T-helper 1 cell treated with Interleukin-12 subunit alpha and Interleukin-12 subunit beta and Interleukin-4 antibody, amounts not matched to agents 30 μg/mL and 1 μg/mL, for 36 hours (primary cell): ENCODE data around the gene IQCE.
A peak's percentile ranks its signal among the peaks of the same experiment; 100 is the strongest.
"Not testable (repeated sequence)": the region's sequence is repeated elsewhere in the genome, so short reads cannot be mapped to it uniquely, and the experiment has no call there.

Source experiments
- H3K27ac Mint-ChIP-seq: one replicate; pipeline ENCODE4 v1.8.0; 2021; ENCODE audit warnings: mild to moderate bottlenecking, mixed read lengths
- H3K27me3 Mint-ChIP-seq: one replicate; pipeline ENCODE4 v1.8.0; 2021; ENCODE audit warnings: low read depth, mixed read lengths
- H3K36me3 Mint-ChIP-seq: one replicate; pipeline ENCODE4 v1.8.0; 2021; ENCODE audit warnings: low read depth, mixed read lengths
- H3K4me1 Mint-ChIP-seq: one replicate; pipeline ENCODE4 v1.8.0; 2021; ENCODE audit warnings: low read depth, mixed read lengths
- H3K4me3 Mint-ChIP-seq: one replicate; pipeline ENCODE4 v1.8.0; 2021; ENCODE audit warnings: mild to moderate bottlenecking, moderate library complexity, mixed read lengths
- H3K9me3 Mint-ChIP-seq: one replicate; pipeline ENCODE4 v1.8.0; 2021; ENCODE audit warnings: mixed read lengths

The IQCE gene

GRCh38 chr7:2525658-2526630 lies 32.8 kb upstream of the IQCE start:
- Mint-ChIP-seq H3K4me3 (no peak overlapping the region), H3K36me3 (peaks cover 30% of the 10 kb centered on the region), H3K9me3 (no peaks in the 10 kb centered on the region), H3K4me1 (peaks cover 41% of the 10 kb centered on the region), H3K27ac (peak overlapping the region; percentile 59), H3K27me3 (no peaks in the 10 kb centered on the region)

GRCh38 chr7:2526659-2527504 lies 31.9 kb upstream of the IQCE start:
- Mint-ChIP-seq H3K4me1 (peaks cover 40% of the 10 kb centered on the region), H3K9me3 (no peaks in the 10 kb centered on the region), H3K27me3 (no peaks in the 10 kb centered on the region), H3K36me3 (peaks cover 25% of the 10 kb centered on the region), H3K4me3 (no peak overlapping the region), H3K27ac (no peak overlapping the region)

GRCh38 chr7:2527505-2528467 lies 31.0 kb upstream of the IQCE start:
- Mint-ChIP-seq H3K27ac (peak overlapping the region; percentile 93), H3K27me3 (no peaks in the 10 kb centered on the region), H3K36me3 (peaks cover 18% of the 10 kb centered on the region), H3K4me3 (peak overlapping the region; percentile 75), H3K4me1 (peaks cover 35% of the 10 kb centered on the region), H3K9me3 (no peaks in the 10 kb centered on the region)

- no peaks in the 10 kb centered on the region for H3K27me3 Mint-ChIP-seq
- H3K27ac Mint-ChIP-seq = peak overlapping the region; percentile 93
- H3K4me3 Mint-ChIP-seq = peak overlapping the region; percentile 75
- H3K4me1 Mint-ChIP-seq = peaks cover 30% of the 10 kb centered on the region
- no peaks in the 10 kb centered on the region for H3K9me3 Mint-ChIP-seq
- H3K36me3 Mint-ChIP-seq = peaks cover 13% of the 10 kb centered on the region
These were observed 30.2 kb upstream of the IQCE start for GRCh38 chr7:2528481-2529095.

- H3K9me3 Mint-ChIP-seq = no peaks in the 10 kb centered on the region
- H3K27ac Mint-ChIP-seq = peak overlapping the region; percentile 93
- H3K36me3 Mint-ChIP-seq = peaks cover 13% of the 10 kb centered on the region
- H3K4me1 Mint-ChIP-seq = peaks cover 30% of the 10 kb centered on the region
- H3K4me3 Mint-ChIP-seq = peak overlapping the region; percentile 75
- H3K27me3 Mint-ChIP-seq = no peaks in the 10 kb centered on the region
These were observed 29.4 kb upstream of the IQCE start for GRCh38 chr7:2529161-2530070.

GRCh38 chr7:2530071-2530987 lies 28.4 kb upstream of the IQCE start:
- H3K27ac Mint-ChIP-seq = peak overlapping the region; percentile 93
- peaks cover 30% of the 10 kb centered on the region for H3K4me1 Mint-ChIP-seq
- no peaks in the 10 kb centered on the region for H3K27me3 Mint-ChIP-seq
- peak overlapping the region; percentile 72 for H3K4me3 Mint-ChIP-seq
- H3K9me3 Mint-ChIP-seq = no peaks in the 10 kb centered on the region
- H3K36me3 Mint-ChIP-seq = peaks cover 13% of the 10 kb centered on the region

GRCh38 chr7:2530994-2531795 lies 27.6 kb upstream of the IQCE start:
- Mint-ChIP-seq H3K27ac (peak overlapping the region; percentile 93), H3K4me3 (peak overlapping the region; percentile 72), H3K4me1 (peaks cover 30% of the 10 kb centered on the region)
- H3K27me3 Mint-ChIP-seq, H3K9me3 Mint-ChIP-seq, H3K36me3 Mint-ChIP-seq: not testable (repeated sequence)

GRCh38 chr7:2531796-2532110 lies 27.0 kb upstream of the IQCE start:
- H3K4me1 Mint-ChIP-seq = peaks cover 30% of the 10 kb centered on the region
- not testable (repeated sequence) for H3K36me3 Mint-ChIP-seq, H3K4me3 Mint-ChIP-seq, H3K9me3 Mint-ChIP-seq, H3K27ac Mint-ChIP-seq, H3K27me3 Mint-ChIP-seq

- H3K27me3 Mint-ChIP-seq, H3K36me3 Mint-ChIP-seq, H3K9me3 Mint-ChIP-seq: not testable (repeated sequence)
- H3K27ac Mint-ChIP-seq = peak overlapping the region; percentile 68
- peaks cover 26% of the 10 kb centered on the region for H3K4me1 Mint-ChIP-seq
- peak overlapping the region; percentile 31 for H3K4me3 Mint-ChIP-seq
These were observed 26.5 kb upstream of the IQCE start for GRCh38 chr7:2532199-2532772.

GRCh38 chr7:2532816-2533215 lies 26.0 kb upstream of the IQCE start:
- peaks cover 21% of the 10 kb centered on the region for H3K4me1 Mint-ChIP-seq
- not testable (repeated sequence) for H3K27ac Mint-ChIP-seq, H3K27me3 Mint-ChIP-seq, H3K9me3 Mint-ChIP-seq, H3K4me3 Mint-ChIP-seq, H3K36me3 Mint-ChIP-seq

- H3K36me3 Mint-ChIP-seq, H3K9me3 Mint-ChIP-seq, H3K27me3 Mint-ChIP-seq, H3K27ac Mint-ChIP-seq, H3K4me3 Mint-ChIP-seq: not testable (repeated sequence)
- H3K4me1 Mint-ChIP-seq = peaks cover 15% of the 10 kb centered on the region
These were observed 25.2 kb upstream of the IQCE start for GRCh38 chr7:2533566-2533965.
